Heart left ventricle (tissue), 13 donors: Measurements from ENCODE around the gene LMF1.

ENCODE experiments used
- CTCF ChIP-seq, 12 donors: fragments of 200-600 bp; sonication (generic) in 4 of 12; IDR thresholded peaks; one replicate each; pipeline versions ENCODE4 v1.5.0 to v1.8.0; 2018 to 2022; ENCODE audit warnings: antibody characterized with exemption in 12 of 12, mild to moderate bottlenecking in 5 of 12
- POLR2A ChIP-seq, 2 donors: fragments of 450-650 bp; IDR thresholded peaks; one replicate each; pipeline ENCODE4 v1.6.1; 2017; ENCODE audit warnings: antibody characterized with exemption in 2 of 2, mild to moderate bottlenecking in 2 of 2, moderate library complexity in 2 of 2
- donor health status: ischemic (EF 13 %, LVEDD 7.1; RV severe dilation, severe dysfunction).
- donor health status: DM: no; HTN: yes; CAD: no.
- donor health status: DM: no; HTN: no; CAD: no.
- donor health status: ischemic (EF 25% LVEDD 6.9; RV normal size, moderate dysfunction).
- donor health status: ischemic (EF 25% LVEDD 5.7; RV mildly dilated, moderate dysfunction).
- donor health status: ischemic (EF 35%, LVEDD 5.7; RV mildly dilated, moderate dysfunction).
- donor health status: nonischemic (EF 11% LVEDD 7.7; RV severe dilation, severe dysfunction).
- donor health status: DM: yes; HTN: yes; CAD: no.
- donor health status: PGD.
- donor health status: ischemic (EF 29% LVEDD 5.4; RV normal size, mild dysfunction).
- donor health status: nonischemic (EF 23%, LVEDD 6.1; RV moderate dilation, normal function).

- TF ChIP-seq CTCF (IDR thresholded peaks at IDR 0.05) (no peak), POLR2A (IDR thresholded peaks at IDR 0.05) (no peak)
Measured at GRCh38 chr16:896261-897199, 74.3 kb downstream of the LMF1 start.
